ENCODE measurements around the gene NFIA.
A peak's percentile ranks its signal among the peaks of the same experiment; 100 is the strongest.
"Not testable (repeated sequence)": the region's sequence is repeated elsewhere in the genome, so short reads cannot be mapped to it uniquely, and the experiment has no call there.

The NFIA gene

DNA sequence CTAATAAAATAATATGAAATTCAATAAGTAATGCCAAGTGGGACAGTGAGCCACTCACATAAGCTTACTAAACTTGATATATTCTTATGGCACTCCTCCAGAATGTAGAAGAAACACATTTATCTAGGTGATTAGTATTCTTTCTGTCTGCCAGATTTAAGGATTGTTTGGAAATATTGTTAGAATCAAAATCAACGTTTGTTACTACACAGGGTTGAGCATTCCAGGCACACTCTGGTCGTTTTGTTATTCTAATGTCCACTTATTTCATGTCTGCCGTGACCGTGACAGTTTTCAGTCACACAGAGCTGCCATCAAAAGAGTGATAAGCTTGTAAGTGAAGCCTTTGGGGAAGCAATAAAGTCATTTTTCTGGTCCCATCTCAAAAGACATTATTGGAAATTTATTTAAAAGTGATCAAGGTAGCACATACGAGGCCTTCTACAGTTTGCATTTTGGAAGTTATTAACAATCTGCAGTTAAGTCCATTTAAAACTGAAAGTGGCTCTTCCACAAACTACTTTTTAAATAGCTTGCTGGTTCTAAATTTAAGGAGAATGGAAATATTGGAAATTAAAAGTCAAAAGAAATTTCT, 38.0 kb downstream of the NFIA start:
- peak overlapping the region in 5 of 21 experiments; percentile 13 to 31 (median 24) for H3K27ac ChIP-seq
- H3K4me3 ChIP-seq = peak overlapping the region in 1 of 7 experiments; percentile 5

GRCh38 chr1:61120998-61121397, 38.6 kb downstream of the NFIA start:
- peak overlapping the region in 1 of 7 experiments; percentile 5 for H3K4me3 ChIP-seq
- peak overlapping the region in 3 of 21 experiments; percentile 13 to 39 (median 28) for H3K27ac ChIP-seq

GRCh38 chr1:61121631-61122030, 39.3 kb downstream of the NFIA start:
- no peak overlapping the region for H3K4me3 ChIP-seq
- H3K27ac ChIP-seq = peak overlapping the region in 1 of 21 experiments; percentile 39

GRCh38 chr1:61122389-61122788, 40.0 kb downstream of the NFIA start:
- no peak overlapping the region for H3K4me3 ChIP-seq
- no peak overlapping the region for H3K27ac ChIP-seq

DNA sequence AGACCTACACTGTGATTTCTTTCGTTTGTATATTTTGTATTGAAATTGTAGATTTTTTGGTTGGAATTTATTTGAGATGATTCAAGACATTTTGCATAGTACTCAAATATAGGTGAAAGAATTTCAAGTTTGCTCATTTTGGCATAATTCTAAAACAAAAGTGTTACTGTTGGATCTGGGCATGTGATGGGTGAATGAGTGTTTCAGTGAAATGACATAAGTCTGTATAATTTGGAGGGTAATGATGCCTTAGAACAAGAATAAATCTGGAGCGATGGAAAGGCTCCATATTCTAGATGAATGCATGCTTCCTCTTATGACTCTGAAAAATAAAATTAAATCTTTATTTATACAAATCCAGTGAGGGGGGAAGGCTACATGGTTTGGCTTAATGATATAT, 41.0 kb downstream of the NFIA start:
- Histone ChIP-seq H3K27ac (no peak overlapping the region), H3K4me3 (no peak overlapping the region)

GRCh38 chr1:61124078-61124477, 41.7 kb downstream of the NFIA start:
- Histone ChIP-seq H3K27ac (peak overlapping the region in 1 of 21 experiments; percentile 7), H3K4me3 (no peak overlapping the region)

- Histone ChIP-seq H3K4me3 (no peak overlapping the region), H3K27ac (peak overlapping the region in 1 of 21 experiments; percentile 7)
These were observed 42.3 kb downstream of the NFIA start for GRCh38 chr1:61124696-61125095.

GRCh38 chr1:61125263-61125662, 42.9 kb downstream of the NFIA start:
- Histone ChIP-seq H3K4me3 (no peak overlapping the region), H3K27ac (peak overlapping the region in 1 of 21 experiments; percentile 52)

DNA sequence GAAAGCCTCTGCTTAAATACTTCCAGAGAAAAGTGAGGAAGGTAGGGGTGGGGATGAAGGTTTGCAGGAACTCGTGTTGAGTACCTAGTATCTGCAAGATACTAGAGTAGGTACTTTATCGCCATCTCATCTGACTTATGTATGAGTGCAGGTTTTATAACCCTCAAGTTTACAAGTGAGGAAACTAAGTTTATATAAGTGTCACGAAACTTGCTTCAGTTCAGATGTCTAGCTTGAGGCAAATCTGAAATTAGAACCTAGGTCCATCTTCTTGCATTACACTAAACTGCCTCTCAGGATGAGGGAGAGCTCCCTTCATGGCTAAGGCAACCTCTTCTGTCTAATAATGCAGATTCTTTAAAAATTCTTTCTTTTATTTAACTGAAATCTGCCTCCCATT, 43.5 kb downstream of the NFIA start:
- Histone ChIP-seq H3K4me3 (no peak overlapping the region), H3K27ac (no peak overlapping the region)

DNA sequence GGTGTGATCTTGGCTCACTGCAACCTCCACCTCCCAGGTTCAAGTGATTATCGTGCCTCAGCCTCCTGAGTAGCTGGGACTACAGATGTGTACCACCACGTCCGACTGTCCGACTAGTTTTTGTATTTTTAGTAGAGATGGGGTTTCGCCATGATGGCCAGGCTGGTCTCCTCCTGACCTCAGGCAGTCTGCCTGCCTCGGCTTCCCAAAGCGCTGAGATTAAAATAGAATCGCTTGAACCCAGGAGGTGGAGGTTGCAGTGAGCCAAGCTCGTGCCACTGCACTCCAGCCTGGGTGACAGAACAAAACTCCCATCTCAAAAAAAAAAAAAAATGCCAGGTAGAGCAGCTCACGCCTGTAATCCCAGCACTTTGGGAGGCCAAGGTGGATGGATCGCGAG, 44.5 kb downstream of the NFIA start:
- H3K27ac ChIP-seq = not testable (repeated sequence)

DNA sequence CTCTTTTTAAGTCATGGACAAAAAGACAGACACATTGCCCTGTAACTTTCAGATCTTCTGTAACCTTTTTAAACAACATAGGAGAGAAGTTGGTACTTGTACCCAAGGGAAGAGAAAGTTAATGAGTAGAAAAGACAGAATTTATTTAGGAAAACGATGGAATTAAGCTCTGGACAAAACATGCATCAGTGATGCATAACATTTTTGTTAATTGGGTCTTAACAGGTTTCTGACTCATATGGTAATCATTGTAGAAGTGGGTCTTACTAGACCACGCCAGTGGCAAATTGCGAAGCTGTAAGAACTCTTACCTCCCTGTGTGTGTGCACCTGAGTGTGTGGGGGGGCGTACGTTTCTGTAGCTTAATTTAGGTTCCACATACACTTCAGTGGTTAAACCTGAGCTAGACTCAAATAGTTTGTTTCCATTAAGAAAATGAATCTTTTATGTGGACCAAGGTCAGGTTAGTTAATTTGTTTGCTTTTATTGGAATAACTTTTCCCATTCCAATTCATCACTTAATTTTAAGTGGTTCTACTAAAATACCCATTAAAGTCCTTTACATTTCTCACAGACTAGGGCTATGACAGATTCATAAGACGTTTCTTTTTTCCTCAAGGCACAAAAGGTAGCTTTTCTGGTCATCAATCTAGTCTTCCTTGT, 48.1 kb downstream of the NFIA start:
- Histone ChIP-seq H3K4me3 (no peak overlapping the region), H3K27ac (no peak overlapping the region)

More for the DNA sequence above, 44.5 kb downstream of the NFIA start:
- H3K4me3 ChIP-seq = not testable (repeated sequence)

DNA sequence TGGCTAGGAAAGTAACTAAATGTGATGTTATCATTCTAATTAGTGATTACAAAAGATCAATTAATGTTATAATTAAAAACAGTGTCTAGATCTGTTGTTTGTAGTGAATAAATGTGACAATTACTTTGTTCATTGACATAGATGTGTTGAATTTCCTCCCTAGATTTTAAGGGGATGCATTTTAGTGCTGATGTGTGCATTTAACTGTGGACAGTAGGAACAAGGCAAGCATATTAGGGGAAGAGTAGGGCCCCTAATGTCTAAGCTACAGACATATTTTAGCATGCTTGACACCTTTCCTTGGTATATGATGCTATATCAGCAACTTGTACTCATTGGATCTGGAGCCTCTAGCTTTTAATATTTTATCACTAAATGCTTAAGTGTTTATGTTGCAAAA, 48.9 kb downstream of the NFIA start:
- no peak overlapping the region for H3K4me3 ChIP-seq
- H3K27ac ChIP-seq = no peak overlapping the region

DNA sequence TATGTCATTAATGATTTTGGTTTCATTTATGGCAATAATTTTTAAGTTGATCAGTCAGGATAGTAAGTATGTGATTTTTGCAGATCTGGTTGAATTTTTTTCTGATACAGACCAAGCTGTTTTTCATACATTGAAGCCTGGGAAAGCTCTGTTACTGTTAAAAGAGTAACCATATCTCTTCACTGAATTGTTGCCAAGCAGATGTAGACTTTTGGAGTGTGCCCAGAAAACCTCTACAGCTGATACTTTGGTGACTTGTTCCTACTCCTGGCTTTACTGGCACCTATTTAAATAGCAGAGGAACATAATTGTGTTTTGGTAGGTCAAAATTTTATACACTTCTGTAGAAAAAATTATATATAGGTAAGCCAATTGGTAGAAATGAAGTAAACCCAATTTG, 49.4 kb downstream of the NFIA start:
- H3K27ac ChIP-seq = peak overlapping the region in 2 of 21 experiments; percentile 19 to 69

DNA sequence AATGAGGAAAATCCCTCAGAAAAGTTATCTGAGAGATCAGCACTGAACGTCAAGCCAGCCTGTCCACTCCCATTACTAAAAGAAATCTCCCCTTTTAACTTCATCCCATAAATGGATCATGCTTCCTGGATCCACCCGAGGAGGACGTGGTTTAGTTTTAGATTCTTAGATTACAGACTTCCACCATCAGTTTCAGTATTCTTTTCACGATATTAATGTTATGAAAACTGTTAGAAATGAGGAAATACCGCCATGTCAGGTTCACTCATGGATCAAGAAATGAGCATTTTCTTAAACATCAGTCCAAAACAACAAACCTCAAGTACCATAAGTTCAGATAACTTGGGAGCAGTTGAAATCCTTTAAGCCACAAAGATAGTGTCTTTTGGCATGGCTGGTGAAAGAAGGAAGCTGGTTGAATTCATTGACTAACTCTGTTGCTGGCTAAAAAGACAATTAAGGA, 49.8 kb downstream of the NFIA start:
- H3K4me3 ChIP-seq = no peak overlapping the region
- peak overlapping the region in 10 of 21 experiments; percentile 6 to 73 (median 22) for H3K27ac ChIP-seq

More for the DNA sequence above, 49.4 kb downstream of the NFIA start:
- no peak overlapping the region for H3K4me3 ChIP-seq

DNA sequence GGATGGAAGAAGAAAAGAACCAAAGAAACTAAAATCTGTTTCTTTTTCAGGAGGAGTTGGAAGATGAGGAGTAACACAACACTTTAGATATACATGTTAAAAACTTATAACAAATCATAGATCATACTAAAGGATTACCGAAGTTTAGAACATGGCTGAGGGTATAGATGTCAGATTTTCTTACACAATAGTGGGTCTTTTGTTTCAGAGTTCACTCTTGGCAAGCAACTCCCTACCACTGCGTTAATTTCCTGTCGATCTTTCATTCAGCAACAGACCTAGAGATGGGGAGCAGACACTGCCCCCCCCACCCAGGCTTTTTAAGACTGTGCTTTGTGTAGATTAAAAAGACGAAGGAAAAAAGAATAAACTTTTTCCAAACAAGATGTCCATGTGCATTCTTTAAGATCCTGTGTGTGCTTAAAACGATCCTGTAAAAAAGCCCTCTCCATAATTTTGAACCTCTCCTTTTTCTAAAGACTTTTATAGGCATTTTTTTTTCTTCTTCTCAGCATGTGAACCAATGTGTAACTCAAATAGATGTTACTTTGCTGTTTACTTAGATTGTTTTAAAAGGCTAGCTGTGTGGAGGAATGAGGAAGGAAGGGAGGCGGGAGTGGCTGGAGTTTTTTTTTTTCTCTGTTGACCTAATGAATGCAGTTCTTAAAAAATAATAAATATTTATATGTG, 50.4 kb downstream of the NFIA start:
- no peak overlapping the region for H3K4me3 ChIP-seq

GRCh38 chr1:61133335-61134019, 51.1 kb downstream of the NFIA start:
- Histone ChIP-seq H3K4me3 (no peak overlapping the region), H3K27ac (peak overlapping the region in 3 of 21 experiments; percentile 32 to 73 (median 69))

More for the DNA sequence above, 50.4 kb downstream of the NFIA start:
- H3K27ac ChIP-seq = peak overlapping the region in 10 of 21 experiments; percentile 8 to 73 (median 28)

GRCh38 chr1:61135291-61135690, 52.9 kb downstream of the NFIA start:
- Histone ChIP-seq H3K27ac (no peak overlapping the region), H3K4me3 (no peak overlapping the region)

GRCh38 chr1:61138305-61138704, 55.9 kb downstream of the NFIA start:
- Histone ChIP-seq H3K4me3 (no peak overlapping the region), H3K27ac (peak overlapping the region in 4 of 21 experiments; percentile 31 to 65 (median 48))

GRCh38 chr1:61138921-61139774, 56.8 kb downstream of the NFIA start:
- Histone ChIP-seq H3K4me3 (peak overlapping the region in 1 of 7 experiments; percentile 23), H3K27ac (peak overlapping the region in 13 of 21 experiments; percentile 1 to 65 (median 55))
